GM20000 (cell line): ENCODE results near the gene ZCCHC7.

ENCODE experiments used
- DNase-seq: peaks from one replicate; pipeline ENCODE4 v3.0.0; 2012; ENCODE audit warnings: low spot score
- CTCF ChIP-seq: IDR thresholded peaks from 2 replicates; pipeline ENCODE4 v1.5.1; 2012; ENCODE audit warnings: mild to moderate bottlenecking, control low read depth; ENCODE audit errors: extremely low read depth, missing control alignments

ZCCHC7 gene

GRCh38 chr9:37229882-37230482 is 109.6 kb downstream of the ZCCHC7 start:
- DNase-seq = no peak

GRCh38 chr9:37236822-37237221 is 116.4 kb downstream of the ZCCHC7 start:
- no peak for TF ChIP-seq CTCF
- no peak for DNase-seq

More at GRCh38 chr9:37229882-37230482, 109.6 kb downstream of the ZCCHC7 start:
- TF ChIP-seq CTCF = no peak

- DNase-seq = no peak
- no peak for TF ChIP-seq CTCF
Observed at GRCh38 chr9:37238122-37238521, 117.7 kb downstream of the ZCCHC7 start.

GRCh38 chr9:37239224-37239859 is 119.0 kb downstream of the ZCCHC7 start:
- no peak for DNase-seq
- no peak for TF ChIP-seq CTCF

- no peak for DNase-seq
- no peak for TF ChIP-seq CTCF
Observed at GRCh38 chr9:37239921-37240320, 119.5 kb downstream of the ZCCHC7 start.

GRCh38 chr9:37241340-37241739 is 121.0 kb downstream of the ZCCHC7 start:
- no peak for TF ChIP-seq CTCF
- no peak for DNase-seq

GRCh38 chr9:37242089-37242488 is 121.7 kb downstream of the ZCCHC7 start:
- no peak for TF ChIP-seq CTCF

More at GRCh38 chr9:37242089-37242488, 121.7 kb downstream of the ZCCHC7 start:
- no peak for DNase-seq
